H1 (cell line): Measurements from ENCODE around the gene FASTK. TPM values are rescaled to one million over a fixed set of nuclear protein-coding genes. Genes with fewer than 3 reads are reported as not detected.

Experiments used
- CTCF ChIA-PET: fragments of 300-600 bp; sonication (Branson Sonifier 250); formaldehyde crosslinking; loops from one replicate; lab custom pipeline; 2021; ENCODE audit not compliant: partially characterized antibody; lab: Charles Lee
- POLR2A ChIA-PET: fragments of 300-600 bp; sonication (Branson Sonifier 250); formaldehyde crosslinking; loops from one replicate; lab custom pipeline; 2021; ENCODE audit warnings: inconsistent platforms; ENCODE audit not compliant: partially characterized antibody; lab: Charles Lee
- DNase-seq, 2 experiments: peaks; one replicate each; pipeline versions ENCODE4 v3.0.0 to v3.0.0-alpha.2; 2010 to 2022; ENCODE audit warnings: low spot score in 2 of 2, low read depth in 1 of 2, mixed read lengths in 1 of 2
- FAIRE-seq: peaks from 2 replicates; lab custom pipeline; 2011; peaks lifted over from hg19 to GRCh38; lab: Jason Lieb, UNC
- H2AFZ ChIP-seq: 2 replicates; pipeline ENCODE4 v1.8.1; 2012; ENCODE audit warnings: low read length, inconsistent platforms
- H2AK5ac ChIP-seq: 2 replicates; pipeline ENCODE4 v1.6.1; 2013; ENCODE audit warnings: low read depth, low read length
- H2BK120ac ChIP-seq: replicated peaks from 2 replicates; pipeline ENCODE3; 2013; ENCODE audit warnings: low read depth, low read length, inconsistent platforms
- H2BK12ac ChIP-seq: 2 replicates; pipeline ENCODE4 v1.6.1; 2013; ENCODE audit warnings: low read depth, low read length
- H2BK15ac ChIP-seq: 2 replicates; pipeline ENCODE4 v1.6.1; 2013; ENCODE audit warnings: low read length
- H2BK20ac ChIP-seq: 2 replicates; pipeline ENCODE4 v1.6.1; 2013; ENCODE audit warnings: low read length
- H2BK5ac ChIP-seq: 2 replicates; pipeline ENCODE4 v1.6.1; 2013; ENCODE audit warnings: low read depth, low read length
- H3K14ac ChIP-seq: 2 replicates; pipeline ENCODE4 v1.6.1; 2013; ENCODE audit warnings: inconsistent platforms; ENCODE audit not compliant: insufficient read length
- H3K18ac ChIP-seq: 2 replicates; pipeline ENCODE4 v1.6.1; 2013; ENCODE audit warnings: low read length; ENCODE audit errors: extremely low read depth
- H3K23ac ChIP-seq: 2 replicates; pipeline ENCODE4 v1.6.1; 2013; ENCODE audit warnings: inconsistent platforms; ENCODE audit not compliant: insufficient read length
- H3K23me2 ChIP-seq: 2 replicates; pipeline ENCODE4 v1.6.1; 2013; ENCODE audit warnings: low read depth, low read length
- H3K27ac ChIP-seq: 2 replicates; pipeline ENCODE4 v1.6.1; 2011; ENCODE audit warnings: low read depth, low read length, inconsistent platforms
- H3K27me3 ChIP-seq, 4 experiments: replicated peaks in 1 of 4; 1 replicate in 1 of 4; 2 replicates in 3 of 4; pipeline versions ENCODE4 v1.6.1 to v1.8.1; 2011 to 2013; ENCODE audit warnings: low read length in 3 of 4, mild to moderate bottlenecking in 3 of 4, inconsistent platforms in 2 of 4, mixed read lengths in 2 of 4, moderate library complexity in 1 of 4; ENCODE audit not compliant: control insufficient read depth in 3 of 4, insufficient read depth in 3 of 4; ENCODE audit errors: extremely low read depth in 1 of 4
- H3K36me3 ChIP-seq, 4 experiments: 2 replicates each; pipeline versions ENCODE4 v1.6.1 to v1.8.1; 2011 to 2013; ENCODE audit warnings: mild to moderate bottlenecking in 4 of 4, low read length in 3 of 4, moderate library complexity in 2 of 4, control low read depth in 1 of 4, inconsistent platforms in 1 of 4; ENCODE audit not compliant: insufficient read depth in 4 of 4, control insufficient read depth in 2 of 4
- H3K4ac ChIP-seq: replicated peaks from 2 replicates; pipeline ENCODE3; 2013; ENCODE audit warnings: low read length, low read depth, mixed read lengths, inconsistent platforms; ENCODE audit not compliant: insufficient read length
- H3K4me1 ChIP-seq, 4 experiments: replicated peaks in 1 of 4; 1 replicate in 1 of 4; 2 replicates in 3 of 4; pipeline versions ENCODE4 v1.6.1 to v1.8.1; 2011 to 2013; ENCODE audit warnings: low read length in 3 of 4, inconsistent platforms in 2 of 4, mixed read lengths in 1 of 4; ENCODE audit not compliant: insufficient read depth in 4 of 4, control insufficient read depth in 3 of 4
- H3K4me2 ChIP-seq, 2 experiments: 2 replicates each; pipeline versions ENCODE4 v1.6.1 to v1.8.1; 2011 to 2013; ENCODE audit warnings: low read depth in 2 of 2, low read length in 2 of 2, control low read depth in 1 of 2, inconsistent platforms in 1 of 2, mild to moderate bottlenecking in 1 of 2; ENCODE audit not compliant: insufficient read depth in 1 of 2
- H3K4me3 ChIP-seq, 4 experiments: fragments of 200-600, 300-600 bp in 1 of 4; sonication (generic), shearing (Covaris generic), sonication (Bioruptor Twin) in 1 of 4; 2 replicates each; pipeline versions ENCODE4 v1.5.1 to v1.8.1; 2011 to 2016; ENCODE audit warnings: low read length in 4 of 4, low read depth in 3 of 4, control low read depth in 2 of 4, inconsistent platforms in 2 of 4, mild to moderate bottlenecking in 2 of 4, mixed read lengths in 1 of 4, moderate library complexity in 1 of 4; ENCODE audit not compliant: insufficient read depth in 2 of 4; ENCODE audit errors: extremely low read depth in 1 of 4
- H3K56ac ChIP-seq: replicated peaks from 2 replicates; pipeline ENCODE3; 2013; ENCODE audit warnings: low read depth, mild to moderate bottlenecking, mixed read lengths, low read length, inconsistent platforms; ENCODE audit not compliant: insufficient read length
- H3K79me1 ChIP-seq: 2 replicates; pipeline ENCODE4 v1.6.1; 2013; ENCODE audit warnings: low read depth, low read length, control low read depth
- H3K79me2 ChIP-seq, 2 experiments: 2 replicates each; pipeline versions ENCODE4 v1.6.1 to v1.8.1; 2012 to 2013; ENCODE audit warnings: low read length in 2 of 2, mild to moderate bottlenecking in 2 of 2, inconsistent platforms in 1 of 2; ENCODE audit not compliant: insufficient read depth in 2 of 2, control insufficient read depth in 1 of 2
- H3K9ac ChIP-seq, 4 experiments: replicated peaks in 1 of 4; 1 replicate in 1 of 4; 2 replicates in 3 of 4; pipeline versions ENCODE4 v1.6.1 to v1.8.1; 2011 to 2013; ENCODE audit warnings: low read depth in 3 of 4, low read length in 3 of 4, control low read depth in 2 of 4, mild to moderate bottlenecking in 2 of 4, moderate library complexity in 2 of 4, inconsistent platforms in 1 of 4; ENCODE audit errors: extremely low read depth in 1 of 4
- H3K9me3 ChIP-seq, 2 experiments: 2 replicates each; pipeline versions ENCODE4 v1.6.1 to v1.8.1; 2012 to 2013; ENCODE audit warnings: mild to moderate bottlenecking in 2 of 2, moderate library complexity in 2 of 2, control low read depth in 1 of 2, inconsistent platforms in 1 of 2, low read depth in 1 of 2, low read length in 1 of 2, mixed read lengths in 1 of 2; ENCODE audit not compliant: insufficient read depth in 2 of 2
- H4K20me1 ChIP-seq, 2 experiments: replicated peaks in 1 of 2; 2 replicates each; pipeline versions ENCODE3 to v1.8.1; 2011 to 2013; ENCODE audit warnings: inconsistent platforms in 2 of 2, low read length in 2 of 2, mild to moderate bottlenecking in 1 of 2; ENCODE audit not compliant: insufficient read depth in 2 of 2, control insufficient read depth in 1 of 2
- H4K5ac ChIP-seq: 2 replicates; pipeline ENCODE4 v1.6.1; 2013; ENCODE audit warnings: low read length, low read depth, mixed read lengths, inconsistent platforms; ENCODE audit not compliant: insufficient read length
- H4K8ac ChIP-seq: 2 replicates; pipeline ENCODE4 v1.8.0; 2013; ENCODE audit warnings: mild to moderate bottlenecking, moderate library complexity, low read length, inconsistent platforms; ENCODE audit not compliant: insufficient read depth; ENCODE audit errors: extremely low read depth
- H4K91ac ChIP-seq: replicated peaks from 2 replicates; pipeline ENCODE3; 2013; ENCODE audit warnings: low read length, mixed read lengths, inconsistent platforms; ENCODE audit not compliant: insufficient read length
- BRCA1 ChIP-seq: IDR thresholded peaks from 2 replicates; pipeline ENCODE4 v1.6.1; 2012; ENCODE audit warnings: low read depth, low read length, improper control_type of control experiment
- CHD2 ChIP-seq: IDR thresholded peaks from 2 replicates; pipeline ENCODE4 v1.6.1; 2012; ENCODE audit warnings: low read length, improper control_type of control experiment
- CTBP2 ChIP-seq: IDR thresholded peaks from 2 replicates; pipeline ENCODE4 v1.7.0; 2011; ENCODE audit warnings: borderline replicate concordance, mild to moderate bottlenecking, moderate library complexity, mixed read lengths, low read length; ENCODE audit not compliant: insufficient read depth, insufficient read length
- E2F6 ChIP-seq: IDR thresholded peaks from 2 replicates; pipeline ENCODE4 v1.6.1; 2012; ENCODE audit warnings: inconsistent platforms
- FOSL1 ChIP-seq: IDR thresholded peaks from 2 replicates; pipeline ENCODE4 v1.6.1; 2011; ENCODE audit warnings: mild to moderate bottlenecking, low read depth, low read length, moderate library complexity; ENCODE audit not compliant: insufficient read depth
- KDM4A ChIP-seq: IDR thresholded peaks from one replicate; pipeline ENCODE4 v1.7.1; 2012; ENCODE audit warnings: low read depth, mild to moderate bottlenecking, moderate library complexity, low read length, inconsistent platforms; ENCODE audit not compliant: severe bottlenecking
- RBBP5 ChIP-seq: IDR thresholded peaks from 2 replicates; pipeline ENCODE4 v1.7.1; 2012; ENCODE audit warnings: low read depth, mild to moderate bottlenecking, inconsistent platforms, low read length, moderate library complexity, borderline replicate concordance
- RXRA ChIP-seq: IDR thresholded peaks from 2 replicates; pipeline ENCODE4 v1.6.1; 2011; ENCODE audit warnings: low read depth, mild to moderate bottlenecking, low read length, moderate library complexity; ENCODE audit not compliant: insufficient read depth
- SIRT6 ChIP-seq: IDR thresholded peaks from one replicate; pipeline ENCODE4 v1.7.1; 2012; ENCODE audit warnings: low read length, inconsistent platforms
- SP2 ChIP-seq: IDR thresholded peaks from 2 replicates; pipeline ENCODE4 v1.6.1; 2012; ENCODE audit warnings: mild to moderate bottlenecking, low read length, inconsistent platforms
- SRF ChIP-seq: IDR thresholded peaks from 2 replicates; pipeline ENCODE4 v1.6.1; 2011; ENCODE audit warnings: mild to moderate bottlenecking, low read depth, low read length, moderate library complexity
- TAF7 ChIP-seq: optimal IDR thresholded peaks from 2 replicates; pipeline ENCODE3; 2011; ENCODE audit warnings: low read depth, mild to moderate bottlenecking, inconsistent platforms, low read length, moderate library complexity, borderline replicate concordance
- WGBS, 2 experiments: shearing (Covaris generic) in 1 of 2; methylation state at CpG; one replicate each; pipeline versions ENCODE4 v1.1.6 to v1.1.7; 2013 to 2015; ENCODE audit warnings: low lambda C conversion rate in 2 of 2, mixed read lengths in 2 of 2, inconsistent platforms in 1 of 2, low coverage in 1 of 2, missing lambda C conversion rate in 1 of 2; ENCODE audit not compliant: insufficient replicate concordance in 2 of 2, insufficient coverage in 1 of 2, insufficient read length in 1 of 2; ENCODE audit errors: extremely low coverage in 1 of 2, missing lambda C conversion rate in 1 of 2; 5-methylcytosine and 5-hydroxymethylcytosine counted together
- polyA plus RNA-seq, 7 experiments: library from polyadenylated mRNA; depleted of rRNA in 3 of 7; stranded (reverse) in 5 of 7; unstranded in 2 of 7; fragments of >200 nt in 5 of 7; fragments of 200-250 nt in 2 of 7; gene quantifications; 1 replicate in 5 of 7; 2 replicates in 1 of 7; 4 replicates in 1 of 7; pipeline versions ENCODE4 v1.2.1 to v1.2.3, GENCODE V29; 2011 to 2013; ENCODE audit warnings: missing spikeins in 2 of 7, mixed read lengths in 2 of 7
- total RNA-seq: library from RNA; stranded (reverse); fragmentation: NEBNext Ultra II Directional; extraction: Animal tissue kit (Norgen Biotek cat#: 25700); gene quantifications from 2 replicates; pipeline ENCODE4 v1.2.1, GENCODE V29; 2021

The FASTK gene
- total and polyA plus RNA-seq, 2 of the 8 experiments (the other 6 are each of a cell fraction or from before 2014, with no cell fraction given), result 39.4 to 84.0 TPM

- no peak overlapping the region for H3K4me2 ChIP-seq
- no peak overlapping the region for H4K91ac ChIP-seq
- no peak overlapping the region for H2BK120ac ChIP-seq
- no peak overlapping the region for H4K8ac ChIP-seq
- no peak overlapping the region for H3K4ac ChIP-seq
- H3K18ac ChIP-seq, result no peak overlapping the region
- no peaks in the 10 kb centered on the region for H3K27me3 ChIP-seq
- H3K79me2 ChIP-seq, result peaks cover 0 to 8% of the 10 kb centered on the region in 2 experiments; a peak in 1 of 4 replicates
- peaks cover 11% of the 10 kb centered on the region; the same call in 1 of the 2 replicates for H3K23me2 ChIP-seq
- peaks cover 5 to 11% of the 10 kb centered on the region in 2 experiments for H4K20me1 ChIP-seq
- no peak overlapping the region for H2BK15ac ChIP-seq
- no peaks in the 10 kb centered on the region for H3K9me3 ChIP-seq
- 86% methylated on average over 21 of the region's 39 CpGs; no CpG with 5 or more reads in 1 of the 2 experiments for WGBS, 2 experiments
- no peak overlapping the region for H3K9ac ChIP-seq
- H3K27ac ChIP-seq, result no peak overlapping the region
- H3K79me1 ChIP-seq, result peaks cover 3% of the 10 kb centered on the region; the same call in 1 of the 2 replicates
- no peak overlapping the region for H2AFZ ChIP-seq
- H3K56ac ChIP-seq, result no peak overlapping the region
- H2BK20ac ChIP-seq, result no peak overlapping the region
- no peak overlapping the region for H2BK5ac ChIP-seq
- no peak for FAIRE-seq
- H3K36me3 ChIP-seq, result peaks cover 13 to 56% (median 34%) of the 10 kb centered on the region in 4 experiments
- no peak overlapping the region for H3K14ac ChIP-seq
- H4K5ac ChIP-seq, result no peak overlapping the region
- no peak overlapping the region for H3K23ac ChIP-seq
- DNase-seq, result no peak
- no peak overlapping the region for H3K4me3 ChIP-seq
- CTCF ChIA-PET, result interaction anchor here (0.5 to 9.0 kb wide), 13 partner anchors 10 to 708 kb away, joined by 3 to 81 read pairs (median 3); partner anchors contain the start of gene CHPF2
- POLR2A ChIA-PET, result interaction anchor here (0.6 to 7.9 kb wide), 4 partner anchors 11 to 375 kb away, joined by 3 to 77 read pairs (median 4); partner anchors contain the start of genes FASTK and TMUB1
- peaks cover 3 to 16% (median 14%) of the 10 kb centered on the region in 4 experiments for H3K4me1 ChIP-seq
- H2AK5ac ChIP-seq, result no peak overlapping the region
- H2BK12ac ChIP-seq, result no peak overlapping the region
- TF ChIP-seq FOSL1 (no peak), TAF7 (no peak), BRCA1 (no peak), E2F6 (no peak), SP2 (no peak), SRF (no peak), CTBP2 (no peak), KDM4A (no peak), RBBP5 (no peak), SIRT6 (no peak), RXRA (no peak), CHD2 (no peak)
These were observed 14.2 kb downstream of the FASTK start for GRCh38 chr7:151066273-151066974.
